Rectal smooth muscle tissue (tissue), 1 donor: ENCODE results near the gene IP6K3.

Experiments
- H3K27ac ChIP-seq: one replicate; pipeline ENCODE4 v1.7.0; 2013; ENCODE audit warnings: low read depth, low read length, inconsistent platforms
- H3K27me3 ChIP-seq: one replicate; pipeline ENCODE4 v1.7.0; 2013; ENCODE audit warnings: low read length; ENCODE audit not compliant: control insufficient read depth, insufficient read depth
- H3K36me3 ChIP-seq: one replicate; pipeline ENCODE4 v1.7.0; 2013; ENCODE audit warnings: low read length; ENCODE audit not compliant: control insufficient read depth, insufficient read depth
- H3K4me1 ChIP-seq: one replicate; pipeline ENCODE4 v1.7.0; 2013; ENCODE audit warnings: low read length; ENCODE audit not compliant: control insufficient read depth, insufficient read depth
- H3K4me3 ChIP-seq: one replicate; pipeline ENCODE4 v1.7.0; 2013; ENCODE audit warnings: low read length
- H3K9ac ChIP-seq: one replicate; pipeline ENCODE4 v1.7.0; 2013; ENCODE audit warnings: low read length

The IP6K3 gene

GRCh38 chr6:33751771-33752645, 5.3 kb upstream of the IP6K3 start:
- H3K27me3 ChIP-seq: peaks cover 2% of the 10 kb centered on the region
- no peak overlapping the region for H3K9ac ChIP-seq
- no peaks in the 10 kb centered on the region for H3K36me3 ChIP-seq
- no peak overlapping the region for H3K27ac ChIP-seq
- H3K4me1 ChIP-seq: no peaks in the 10 kb centered on the region
- no peak overlapping the region for H3K4me3 ChIP-seq

- H3K36me3 ChIP-seq: no peaks in the 10 kb centered on the region
- no peaks in the 10 kb centered on the region for H3K27me3 ChIP-seq
- H3K4me3 ChIP-seq: no peak overlapping the region
- H3K9ac ChIP-seq: no peak overlapping the region
- H3K4me1 ChIP-seq: peaks cover 5% of the 10 kb centered on the region
- H3K27ac ChIP-seq: no peak overlapping the region
Observed at GRCh38 chr6:33750244-33750991, 3.7 kb upstream of the IP6K3 start.

GRCh38 chr6:33749401-33749800, 2.7 kb upstream of the IP6K3 start:
- no peaks in the 10 kb centered on the region for H3K27me3 ChIP-seq
- H3K4me1 ChIP-seq: peaks cover 8% of the 10 kb centered on the region
- H3K4me3 ChIP-seq: no peak overlapping the region
- no peaks in the 10 kb centered on the region for H3K36me3 ChIP-seq
- no peak overlapping the region for H3K27ac ChIP-seq
- H3K9ac ChIP-seq: no peak overlapping the region

GRCh38 chr6:33748841-33749240, 2.1 kb upstream of the IP6K3 start:
- no peak overlapping the region for H3K9ac ChIP-seq
- H3K4me1 ChIP-seq: peaks cover 12% of the 10 kb centered on the region
- H3K4me3 ChIP-seq: no peak overlapping the region
- H3K27ac ChIP-seq: no peak overlapping the region
- no peaks in the 10 kb centered on the region for H3K27me3 ChIP-seq
- H3K36me3 ChIP-seq: no peaks in the 10 kb centered on the region

- Histone ChIP-seq H3K27ac (no peak overlapping the region), H3K4me3 (no peak overlapping the region), H3K4me1 (peaks cover 12% of the 10 kb centered on the region), H3K9ac (no peak overlapping the region), H3K36me3 (no peaks in the 10 kb centered on the region), H3K27me3 (no peaks in the 10 kb centered on the region)
Observed at GRCh38 chr6:33747823-33748222, 1.1 kb upstream of the IP6K3 start.

- Histone ChIP-seq H3K27ac (peak overlapping the region; percentile 90), H3K36me3 (no peaks in the 10 kb centered on the region), H3K27me3 (no peaks in the 10 kb centered on the region), H3K4me1 (peaks cover 12% of the 10 kb centered on the region), H3K9ac (no peak overlapping the region), H3K4me3 (peak overlapping the region; percentile 52)
Observed at GRCh38 chr6:33746036-33746600, 587 bp downstream of the IP6K3 start.

- Histone ChIP-seq H3K9ac (no peak overlapping the region), H3K4me3 (peak overlapping the region; percentile 7), H3K27ac (peak overlapping the region; percentile 90), H3K27me3 (no peaks in the 10 kb centered on the region), H3K36me3 (no peaks in the 10 kb centered on the region), H3K4me1 (peaks cover 12% of the 10 kb centered on the region)
Observed at GRCh38 chr6:33745548-33745947, 1.2 kb downstream of the IP6K3 start.

GRCh38 chr6:33744895-33745546, 1.7 kb downstream of the IP6K3 start:
- Histone ChIP-seq H3K36me3 (no peaks in the 10 kb centered on the region), H3K4me1 (peaks cover 12% of the 10 kb centered on the region), H3K4me3 (no peak overlapping the region), H3K27me3 (no peaks in the 10 kb centered on the region), H3K27ac (peak overlapping the region; percentile 90), H3K9ac (no peak overlapping the region)

GRCh38 chr6:33744001-33744848, 2.5 kb downstream of the IP6K3 start:
- no peaks in the 10 kb centered on the region for H3K36me3 ChIP-seq
- peak overlapping the region; percentile 90 for H3K27ac ChIP-seq
- no peak overlapping the region for H3K9ac ChIP-seq
- peaks cover 12% of the 10 kb centered on the region for H3K4me1 ChIP-seq
- H3K27me3 ChIP-seq: no peaks in the 10 kb centered on the region
- no peak overlapping the region for H3K4me3 ChIP-seq

- peaks cover 12% of the 10 kb centered on the region for H3K4me1 ChIP-seq
- no peak overlapping the region for H3K4me3 ChIP-seq
- H3K27me3 ChIP-seq: no peaks in the 10 kb centered on the region
- no peaks in the 10 kb centered on the region for H3K36me3 ChIP-seq
- H3K27ac ChIP-seq: no peak overlapping the region
- H3K9ac ChIP-seq: no peak overlapping the region
Observed at GRCh38 chr6:33742837-33743236, 3.9 kb downstream of the IP6K3 start.

- Histone ChIP-seq H3K27ac (no peak overlapping the region), H3K4me1 (peaks cover 12% of the 10 kb centered on the region), H3K9ac (no peak overlapping the region)
Observed at GRCh38 chr6:33742092-33742491, 4.6 kb downstream of the IP6K3 start.

More at GRCh38 chr6:33742092-33742491, 4.6 kb downstream of the IP6K3 start:
- H3K4me3 ChIP-seq: no peak overlapping the region
- no peaks in the 10 kb centered on the region for H3K36me3 ChIP-seq
- no peaks in the 10 kb centered on the region for H3K27me3 ChIP-seq
